Measurements from ENCODE around the gene CCL19. TPM values are rescaled to one million over a fixed set of nuclear protein-coding genes. Genes with fewer than 3 reads are reported as not detected.

Gene CCL19
- total and polyA plus RNA-seq, 2 experiments from 2014 or later: not detected

- TF ChIP-seq, protein P1, sequence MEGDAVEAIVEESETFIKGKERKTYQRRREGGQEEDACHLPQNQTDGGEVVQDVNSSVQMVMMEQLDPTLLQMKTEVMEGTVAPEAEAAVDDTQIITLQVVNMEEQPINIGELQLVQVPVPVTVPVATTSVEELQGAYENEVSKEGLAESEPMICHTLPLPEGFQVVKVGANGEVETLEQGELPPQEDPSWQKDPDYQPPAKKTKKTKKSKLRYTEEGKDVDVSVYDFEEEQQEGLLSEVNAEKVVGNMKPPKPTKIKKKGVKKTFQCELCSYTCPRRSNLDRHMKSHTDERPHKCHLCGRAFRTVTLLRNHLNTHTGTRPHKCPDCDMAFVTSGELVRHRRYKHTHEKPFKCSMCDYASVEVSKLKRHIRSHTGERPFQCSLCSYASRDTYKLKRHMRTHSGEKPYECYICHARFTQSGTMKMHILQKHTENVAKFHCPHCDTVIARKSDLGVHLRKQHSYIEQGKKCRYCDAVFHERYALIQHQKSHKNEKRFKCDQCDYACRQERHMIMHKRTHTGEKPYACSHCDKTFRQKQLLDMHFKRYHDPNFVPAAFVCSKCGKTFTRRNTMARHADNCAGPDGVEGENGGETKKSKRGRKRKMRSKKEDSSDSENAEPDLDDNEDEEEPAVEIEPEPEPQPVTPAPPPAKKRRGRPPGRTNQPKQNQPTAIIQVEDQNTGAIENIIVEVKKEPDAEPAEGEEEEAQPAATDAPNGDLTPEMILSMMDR (IDR thresholded peaks at IDR 0.05; ENCODE audit: low read depth, low read length): no peak
- H3K36me3 ChIP-seq: no peaks in the 10 kb centered on the region
These were observed 22.9 kb upstream of the CCL19 start for GRCh38 chr9:34714007-34714406.

DNA sequence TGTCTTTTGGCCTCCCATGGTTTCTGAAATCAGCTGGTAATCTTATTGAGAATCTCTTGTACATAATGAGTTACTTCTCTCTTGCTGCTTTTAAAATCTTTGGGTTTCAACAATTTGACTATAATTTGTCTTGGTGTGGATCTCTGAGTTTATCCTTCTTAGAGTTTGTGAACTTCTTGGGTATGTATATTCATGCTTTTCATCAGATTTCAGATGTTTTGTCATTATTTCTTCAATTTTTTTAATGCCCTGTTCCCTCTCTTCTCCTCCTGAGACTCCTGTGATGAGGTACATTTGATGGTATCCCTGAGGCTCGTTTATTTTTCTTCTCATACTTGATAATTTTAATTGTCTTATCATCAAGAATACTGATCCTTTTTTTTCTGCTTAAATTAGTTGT lies 21.1 kb upstream of the CCL19 start:
- H3K36me3 ChIP-seq: no peaks in the 10 kb centered on the region
- no peak for DNase-seq (ENCODE audit: low read depth in 1 of 2, low spot score in 1 of 2)
- H3K27ac ChIP-seq: no peak overlapping the region
- no peaks in the 10 kb centered on the region for H3K9me3 ChIP-seq (ENCODE audit: low read depth)
- TF ChIP-seq, protein P1 (IDR thresholded peaks at IDR 0.05; ENCODE audit: low read depth, low read length): no peak
- no peaks in the 10 kb centered on the region for H3K27me3 ChIP-seq
- H3K4me3 ChIP-seq: no peak overlapping the region
- no peaks in the 10 kb centered on the region for H3K4me1 ChIP-seq (ENCODE audit: low read depth)

More at GRCh38 chr9:34714007-34714406, 22.9 kb upstream of the CCL19 start:
- Histone ChIP-seq H3K4me1 (ENCODE audit: low read depth) (no peaks in the 10 kb centered on the region), H3K27ac (no peak overlapping the region), H3K9me3 (ENCODE audit: low read depth) (no peaks in the 10 kb centered on the region), H3K27me3 (no peaks in the 10 kb centered on the region), H3K4me3 (no peak overlapping the region)
- no peak for DNase-seq (ENCODE audit: low read depth in 1 of 2, low spot score in 1 of 2)

- Histone ChIP-seq H3K36me3 (no peaks in the 10 kb centered on the region), H3K9me3 (ENCODE audit: low read depth) (no peaks in the 10 kb centered on the region), H3K4me3 (no peak within 1 kb of the TSS), H3K27ac (no peak within 1 kb of the TSS), H3K27me3 (no peaks in the 10 kb centered on the region), H3K4me1 (ENCODE audit: low read depth) (no peaks in the 10 kb centered on the region)
- DNase-seq (ENCODE audit: low read depth in 1 of 2, low spot score in 1 of 2): peak in 1 of 2 donors; percentile 80
- TF ChIP-seq, protein P1 (IDR thresholded peaks at IDR 0.05; ENCODE audit: low read depth, low read length): no peak
These were observed 18.9 kb upstream of the CCL19 start, which contains the start of gene CCL21 for GRCh38 chr9:34710023-34710422. Gene CCL21, minus strand, starts transcription at chr9:34710136. Its CDS starts 70 bp downstream, at chr9:34710066.

DNA sequence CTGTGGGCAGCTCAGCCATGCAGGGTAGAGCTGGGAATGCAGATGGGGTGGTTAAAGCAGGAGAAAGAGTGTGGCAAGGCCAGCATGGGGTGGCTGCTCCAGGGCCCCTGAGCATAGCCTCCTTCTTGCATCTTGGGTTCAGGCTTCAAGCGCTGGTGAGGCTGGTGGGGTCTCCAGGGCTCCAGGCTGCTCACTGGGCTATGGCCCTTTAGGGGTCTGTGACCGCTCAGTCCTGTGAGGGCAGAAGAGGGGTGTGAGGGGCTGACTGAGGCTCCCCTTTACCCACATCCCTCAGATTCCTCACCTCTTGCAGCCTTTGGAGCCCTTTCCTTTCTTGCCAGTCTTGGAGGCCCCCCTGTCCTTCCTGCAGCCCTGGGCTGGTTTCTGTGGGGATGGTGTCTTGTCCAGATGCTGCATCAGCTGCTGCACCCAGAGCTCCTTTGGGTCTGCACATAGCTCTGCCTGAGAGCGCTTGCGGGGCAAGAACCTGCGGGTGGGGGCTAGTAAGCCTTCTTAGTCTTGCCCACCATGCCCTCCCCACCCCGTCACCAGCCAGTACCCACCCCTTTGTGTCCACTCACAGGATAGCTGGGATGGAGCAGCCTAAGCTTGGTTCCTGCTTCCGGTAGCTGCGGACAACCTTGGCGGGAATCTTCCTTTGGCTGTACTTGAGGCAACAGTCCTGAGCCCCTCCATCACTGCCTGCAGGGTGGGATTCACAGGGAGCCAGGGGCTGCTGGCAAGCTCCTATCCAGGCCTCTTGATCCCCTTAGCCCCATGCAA lies 18.3 kb upstream of the CCL19 start:
- Histone ChIP-seq H3K4me3 (no peak overlapping the region), H3K9me3 (ENCODE audit: low read depth) (no peaks in the 10 kb centered on the region), H3K4me1 (ENCODE audit: low read depth) (no peaks in the 10 kb centered on the region), H3K36me3 (no peaks in the 10 kb centered on the region), H3K27ac (no peak overlapping the region), H3K27me3 (no peaks in the 10 kb centered on the region)
- no peak for DNase-seq (ENCODE audit: low read depth in 1 of 2, low spot score in 1 of 2)
- TF ChIP-seq, protein P1 (IDR thresholded peaks at IDR 0.05; ENCODE audit: low read depth, low read length): no peak

DNA sequence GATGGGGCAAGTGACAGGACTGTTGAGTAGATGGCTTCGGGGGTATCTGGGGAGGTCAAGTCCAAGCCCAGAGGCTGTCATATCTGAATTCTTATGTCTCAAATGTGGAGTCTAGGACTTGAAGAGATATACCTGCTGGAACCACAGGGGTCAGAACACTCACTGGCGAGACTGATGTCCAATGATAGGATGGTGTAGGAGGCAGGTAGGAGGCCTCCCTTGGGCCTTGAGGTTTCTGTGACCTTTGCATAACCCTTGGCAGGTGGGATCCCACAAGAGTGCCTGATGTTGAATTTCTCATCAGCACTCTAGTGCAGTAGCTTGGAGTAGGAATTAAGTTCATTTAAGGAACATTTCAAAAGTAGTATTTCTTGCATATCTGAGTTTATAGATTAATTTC lies 16.1 kb upstream of the CCL19 start:
- Histone ChIP-seq H3K4me1 (ENCODE audit: low read depth) (no peaks in the 10 kb centered on the region), H3K9me3 (ENCODE audit: low read depth) (no peaks in the 10 kb centered on the region), H3K27me3 (no peaks in the 10 kb centered on the region), H3K4me3 (no peak overlapping the region), H3K27ac (no peak overlapping the region), H3K36me3 (no peaks in the 10 kb centered on the region)
- DNase-seq (ENCODE audit: low read depth in 1 of 2, low spot score in 1 of 2): no peak
- TF ChIP-seq, protein P1 (IDR thresholded peaks at IDR 0.05; ENCODE audit: low read depth, low read length): no peak

Measured in cardiac muscle cell (in vitro differentiated cells and primary cell).